ENCODE measurements around the gene HMX2.

The HMX2 gene, protein sequence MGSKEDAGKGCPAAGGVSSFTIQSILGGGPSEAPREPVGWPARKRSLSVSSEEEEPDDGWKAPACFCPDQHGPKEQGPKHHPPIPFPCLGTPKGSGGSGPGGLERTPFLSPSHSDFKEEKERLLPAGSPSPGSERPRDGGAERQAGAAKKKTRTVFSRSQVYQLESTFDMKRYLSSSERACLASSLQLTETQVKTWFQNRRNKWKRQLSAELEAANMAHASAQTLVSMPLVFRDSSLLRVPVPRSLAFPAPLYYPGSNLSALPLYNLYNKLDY

DNA sequence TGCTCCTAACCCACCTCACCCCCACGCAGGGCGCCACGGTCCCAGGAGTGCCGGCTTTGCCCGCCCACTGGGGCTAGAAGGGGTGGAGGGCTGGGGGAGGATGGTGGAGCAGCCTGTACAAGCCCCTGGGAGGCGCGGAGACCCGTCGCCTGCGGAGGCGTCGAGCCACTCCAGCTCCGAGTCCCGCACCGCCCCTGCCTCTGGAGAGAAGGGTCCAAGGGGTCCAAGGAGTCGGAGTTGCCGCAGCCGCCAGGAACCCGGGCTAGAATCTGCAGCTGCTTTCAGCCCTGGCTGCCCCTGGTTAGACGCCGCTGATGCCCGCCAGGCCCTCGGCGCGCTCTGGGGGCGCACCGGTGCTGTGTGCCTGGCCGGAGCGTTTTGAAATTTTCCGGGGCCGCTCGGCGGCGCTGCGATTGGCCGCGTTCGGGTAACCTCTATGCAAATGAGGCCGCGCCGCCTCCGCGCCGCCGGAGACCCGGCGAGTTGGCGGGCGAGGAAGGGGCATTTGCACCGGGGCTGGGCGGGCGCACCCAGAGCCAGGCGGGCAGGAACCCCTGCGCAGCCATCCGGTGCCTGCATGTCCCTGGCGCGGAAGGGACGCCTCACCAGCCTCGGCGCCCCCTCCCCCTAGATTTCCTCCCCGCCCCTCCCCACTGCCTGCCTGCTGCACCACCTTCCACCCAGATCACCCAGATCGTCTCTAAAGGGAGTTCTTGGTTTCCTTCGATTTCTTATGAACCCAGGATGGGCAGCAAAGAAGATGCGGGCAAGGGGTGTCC, at the start of gene HMX2:
HMX2 (plus strand) TSS at position 502 of the 779 bp plus-strand sequence; CDS start at position 745, 243 bp downstream.
- FAIRE-seq (no peak), DNase-seq (ENCODE audit: insufficient read length, low spot score) (no peak)

DNA sequence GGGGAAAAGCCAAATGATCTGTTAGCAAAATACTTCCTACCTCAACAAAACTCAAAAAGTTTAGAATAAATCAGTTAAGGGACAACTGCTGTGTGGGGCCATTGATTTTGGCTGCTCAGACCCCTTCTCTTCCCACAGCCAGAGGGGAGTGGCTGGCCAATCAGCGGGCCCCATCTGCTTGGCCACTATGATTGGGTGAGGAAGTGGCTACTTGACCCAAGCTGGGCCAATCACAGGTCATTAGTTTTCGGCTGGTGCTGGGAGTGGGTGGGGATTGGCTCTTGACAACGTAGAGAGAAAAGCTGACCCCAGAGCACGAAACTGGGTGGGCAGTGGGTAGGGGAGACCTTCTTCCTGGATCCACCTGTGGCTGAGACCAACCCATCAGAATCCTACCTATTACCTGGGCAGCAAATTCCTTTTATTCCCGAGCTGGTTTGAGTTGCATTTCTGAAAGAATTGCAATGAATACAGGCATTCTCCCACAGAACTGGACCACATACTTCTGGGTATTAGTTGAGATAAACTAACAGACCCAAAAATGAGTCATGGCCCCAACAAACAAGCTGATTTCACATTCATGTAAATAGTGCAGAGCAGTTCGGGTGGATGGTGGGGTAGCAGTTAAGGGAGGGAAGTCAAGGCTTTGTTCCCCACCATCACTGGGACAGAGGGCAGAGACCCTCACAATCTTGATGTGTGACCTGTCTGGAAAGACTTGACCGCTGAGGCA, 47.7 kb upstream of the HMX2 start:
- FAIRE-seq (no peak), DNase-seq (ENCODE audit: insufficient read length, low spot score) (no peak)

- DNase-seq (ENCODE audit: insufficient read length, low spot score) (no peak), FAIRE-seq (no peak)
Observed at GRCh38 chr10:123101872-123102271, 46.1 kb upstream of the HMX2 start.

GRCh38 chr10:123102673-123103072, 45.3 kb upstream of the HMX2 start:
- FAIRE-seq (no peak), DNase-seq (ENCODE audit: insufficient read length, low spot score) (no peak)

DNA sequence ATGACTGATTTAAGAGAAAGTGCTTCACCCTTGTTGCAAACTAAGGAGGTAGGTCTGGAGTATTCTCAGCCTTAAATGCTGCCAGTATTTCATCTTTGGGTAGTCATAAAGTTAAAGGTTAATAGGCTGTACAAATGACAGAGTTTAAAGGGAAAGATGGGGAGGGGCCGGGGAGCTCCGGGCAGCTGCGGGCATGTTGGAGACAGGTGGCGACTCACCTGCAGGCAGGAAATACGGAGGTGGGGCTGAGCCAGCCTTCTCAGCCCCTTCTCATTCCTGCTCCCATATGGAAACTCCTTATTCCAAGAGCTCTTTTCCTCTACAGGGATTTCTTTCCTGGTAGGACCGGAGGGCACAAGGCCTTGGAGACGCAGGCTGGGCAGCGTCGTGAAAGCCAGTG, 44.0 kb upstream of the HMX2 start:
- no peak for FAIRE-seq
- DNase-seq (ENCODE audit: insufficient read length, low spot score) = no peak

DNA sequence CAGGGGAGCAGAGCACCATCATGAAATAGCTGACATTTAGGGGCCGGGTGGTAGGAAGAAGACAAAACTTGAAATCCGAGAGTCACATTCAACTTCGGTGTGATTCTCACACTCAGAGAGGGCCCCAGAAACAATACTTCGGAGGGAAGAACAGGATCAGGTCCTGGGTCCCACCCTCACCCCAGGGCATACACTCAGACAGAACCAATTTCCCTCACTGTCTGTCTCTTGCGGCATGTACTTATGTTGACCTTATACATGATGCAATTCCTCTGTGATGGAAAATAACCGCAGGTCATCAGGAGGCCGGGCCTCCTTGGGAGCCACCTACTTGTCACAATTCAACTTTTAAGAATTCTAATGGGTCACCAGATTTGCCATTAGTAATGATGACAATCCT, 38.5 kb upstream of the HMX2 start:
- FAIRE-seq = no peak
- no peak for DNase-seq (ENCODE audit: insufficient read length, low spot score)

DNA sequence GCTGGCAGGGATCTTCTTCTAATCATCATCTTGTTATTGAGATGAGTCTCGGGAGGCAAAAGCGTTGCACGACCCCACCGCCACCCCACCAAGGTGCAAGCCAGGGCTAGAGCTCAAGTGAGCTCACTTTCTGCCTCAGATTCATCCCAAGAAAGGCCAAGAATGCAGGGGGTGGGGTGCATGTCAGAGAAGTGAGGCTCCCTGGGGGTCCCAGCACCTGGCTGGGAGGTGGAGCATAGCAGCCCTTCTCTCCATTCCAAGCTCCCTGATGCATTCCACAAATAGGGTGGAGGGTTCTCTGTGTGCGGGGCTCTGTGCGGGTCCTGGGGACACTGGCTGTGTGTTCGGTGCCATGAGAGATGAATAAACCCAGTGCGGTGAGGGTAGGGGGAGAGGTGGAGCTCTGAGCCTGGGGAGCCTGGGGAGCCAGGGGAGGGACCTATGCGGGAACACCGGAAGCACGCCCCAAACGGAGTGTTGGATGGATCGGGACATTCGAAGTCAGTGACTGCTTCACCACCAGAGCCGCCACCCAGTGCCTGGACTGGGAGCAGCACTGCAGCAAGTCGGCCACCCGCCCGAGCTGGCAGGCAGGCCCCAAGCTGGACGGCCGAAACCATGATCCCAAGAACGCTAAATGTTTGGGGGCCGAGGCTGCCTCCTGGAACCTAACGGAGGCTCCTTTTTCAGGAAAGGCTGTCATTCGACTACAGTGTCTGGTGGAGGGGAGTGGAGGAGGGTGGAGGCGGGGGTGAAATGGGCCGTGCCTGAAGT, 30.1 kb upstream of the HMX2 start:
- FAIRE-seq (no peak), DNase-seq (ENCODE audit: insufficient read length, low spot score) (no peak)

DNA sequence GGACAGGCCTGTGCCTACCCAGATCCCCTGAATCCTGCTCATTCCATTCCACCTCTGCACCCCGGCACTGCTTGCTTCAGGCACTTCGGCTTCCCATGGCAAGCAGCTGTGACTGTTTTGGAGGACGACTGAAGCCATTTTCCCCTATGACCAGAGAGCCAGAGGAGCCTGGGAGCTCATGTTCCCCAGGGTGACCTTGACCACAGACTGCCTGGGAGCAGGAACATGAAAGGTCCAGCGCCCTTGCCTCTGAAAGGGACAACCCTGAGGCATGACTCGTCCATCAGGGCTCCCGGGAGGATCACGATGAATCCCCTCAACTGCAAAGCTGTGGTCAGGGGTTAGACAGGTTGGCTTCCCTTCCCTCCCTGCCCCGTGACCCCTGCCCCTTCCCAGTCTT, 28.9 kb upstream of the HMX2 start:
- DNase-seq (ENCODE audit: insufficient read length, low spot score) = no peak

DNA sequence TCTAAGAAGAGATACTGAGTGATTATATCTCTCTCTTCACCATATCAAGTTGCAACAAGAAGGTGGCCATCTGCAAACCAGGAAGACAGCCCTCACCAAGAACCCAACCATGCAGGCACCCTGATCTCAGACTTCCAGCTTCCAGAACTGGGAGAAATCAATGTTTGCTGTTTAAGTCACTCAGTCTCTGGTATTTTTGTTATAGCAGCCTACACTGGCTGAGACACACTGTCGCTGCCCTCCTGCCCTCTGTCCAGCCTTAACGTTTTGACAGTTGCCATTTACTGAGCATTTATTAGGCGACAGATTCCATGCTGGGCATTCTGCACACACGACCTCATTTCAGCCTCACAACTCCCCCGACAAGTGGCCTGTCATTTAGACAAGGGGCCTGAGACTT, 21.7 kb upstream of the HMX2 start:
- no peak for FAIRE-seq
- no peak for DNase-seq (ENCODE audit: insufficient read length, low spot score)

More for the DNA sequence above, 28.9 kb upstream of the HMX2 start:
- FAIRE-seq = no peak

DNA sequence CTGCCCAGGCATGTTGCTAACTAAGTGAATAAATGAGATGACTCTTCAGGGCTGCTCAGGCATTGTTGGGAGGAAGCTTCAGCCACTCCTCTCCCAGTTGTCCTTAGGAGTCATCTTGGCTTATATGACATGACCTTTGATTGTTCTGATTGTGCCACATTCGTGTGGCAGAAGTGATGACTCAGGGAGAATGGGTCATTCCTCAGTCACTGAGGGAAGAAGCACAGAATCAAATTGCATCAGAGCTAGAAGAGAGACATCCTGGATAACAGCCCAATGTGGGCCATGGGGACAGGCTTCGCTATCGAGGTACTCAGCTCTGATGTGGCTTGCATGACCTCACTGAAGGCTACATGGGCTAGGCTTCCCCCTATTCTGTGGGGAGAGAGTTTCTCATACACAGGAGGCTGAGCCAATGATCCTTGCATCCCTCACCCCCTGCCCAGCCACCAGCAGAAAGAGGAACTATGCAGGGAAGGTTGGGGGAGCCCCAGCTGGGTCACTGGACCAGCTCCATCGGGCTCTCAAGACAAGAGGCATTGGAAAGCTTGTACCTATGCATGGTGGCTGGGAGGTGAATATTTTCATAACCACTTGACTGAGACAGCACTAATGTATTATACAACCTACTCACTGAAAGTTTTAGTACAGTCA, 18.2 kb upstream of the HMX2 start:
- DNase-seq (ENCODE audit: insufficient read length, low spot score) = no peak
- no peak for FAIRE-seq

DNA sequence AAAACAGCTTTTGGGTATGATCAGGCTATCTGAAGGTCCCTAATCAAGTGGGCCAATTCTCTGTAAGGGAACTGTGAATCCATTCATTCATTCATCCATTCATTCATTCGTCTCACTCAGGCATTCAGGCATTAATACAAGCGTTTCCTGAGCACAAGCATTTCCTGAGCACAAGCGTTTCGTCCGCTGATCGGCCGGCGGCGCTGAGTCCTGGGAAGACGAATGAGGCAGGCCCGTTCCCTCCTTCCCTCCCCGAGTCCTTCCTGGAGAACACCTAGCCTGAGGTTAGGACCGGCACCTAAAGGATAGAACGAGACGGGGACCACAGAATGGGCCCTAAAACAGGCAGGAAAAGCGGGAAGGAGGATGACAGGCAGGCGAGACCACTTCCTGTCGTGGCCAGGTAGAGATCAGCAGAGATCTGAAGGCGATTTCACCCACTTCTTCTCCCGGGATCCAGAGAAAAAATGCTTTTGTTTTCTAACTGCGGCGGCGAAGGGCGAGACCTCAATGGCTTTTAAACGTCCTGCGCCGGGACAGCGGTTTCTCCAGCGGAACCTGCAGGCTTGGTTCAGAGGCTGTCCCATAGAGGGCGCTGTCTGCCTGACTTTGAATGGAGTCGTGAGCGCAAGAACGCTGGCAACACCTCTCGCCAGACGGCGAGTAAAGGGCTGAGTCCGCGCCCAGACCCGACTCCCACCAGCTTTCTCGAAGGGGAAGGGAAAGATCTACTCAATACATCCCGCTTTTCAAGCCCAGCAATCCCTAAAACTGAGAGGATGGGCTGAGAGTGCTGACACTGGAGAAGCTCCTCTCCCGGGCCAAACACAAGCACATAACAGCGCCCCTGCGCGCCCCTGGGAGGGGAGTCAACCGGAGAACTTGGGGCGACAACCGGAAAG, 15.1 kb upstream of the HMX2 start:
- DNase-seq (ENCODE audit: insufficient read length, low spot score) = peak; percentile 94
- peak; percentile 98 for FAIRE-seq

- no peak for DNase-seq (ENCODE audit: insufficient read length, low spot score)
- FAIRE-seq = no peak
Observed at GRCh38 chr10:123133541-123134342, 14.2 kb upstream of the HMX2 start.

GRCh38 chr10:123134343-123134914, 13.5 kb upstream of the HMX2 start:
- no peak for DNase-seq (ENCODE audit: insufficient read length, low spot score)
- no peak for FAIRE-seq

DNA sequence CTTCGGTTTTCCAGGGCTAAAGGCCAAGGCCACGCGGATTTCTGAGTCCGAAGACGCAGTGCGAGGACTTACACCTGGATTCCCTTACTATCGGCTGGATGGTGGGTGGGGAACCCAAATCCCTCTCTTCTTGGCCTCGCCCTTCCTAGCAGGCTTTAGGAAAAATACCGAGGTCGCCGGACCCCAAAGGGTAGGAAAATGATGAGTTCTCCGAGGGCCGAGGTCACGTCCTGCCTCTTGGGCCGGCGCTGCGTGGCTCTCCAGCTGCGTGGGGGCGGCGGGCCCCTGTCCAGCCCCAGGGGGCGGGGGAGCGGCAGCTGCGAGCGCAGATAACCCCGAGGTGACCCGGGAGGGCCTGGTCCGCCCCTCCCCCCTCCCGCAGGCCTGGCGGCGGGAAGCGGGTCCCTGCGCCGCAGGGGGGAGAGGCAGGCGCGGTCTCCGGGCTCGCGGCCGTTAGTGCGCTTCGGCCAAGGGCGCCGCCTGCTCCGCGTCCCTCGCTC, 13.0 kb upstream of the HMX2 start:
- no peak for DNase-seq (ENCODE audit: insufficient read length, low spot score)
- FAIRE-seq = no peak

- no peak for DNase-seq (ENCODE audit: insufficient read length, low spot score)
- FAIRE-seq = peak; percentile 18
Observed at GRCh38 chr10:123135415-123136141, 12.4 kb upstream of the HMX2 start, which contains the start of gene HMX3. Gene HMX3 (plus strand): TSS chr10:123135970. CDS start chr10:123136051, 81 bp downstream.

DNA sequence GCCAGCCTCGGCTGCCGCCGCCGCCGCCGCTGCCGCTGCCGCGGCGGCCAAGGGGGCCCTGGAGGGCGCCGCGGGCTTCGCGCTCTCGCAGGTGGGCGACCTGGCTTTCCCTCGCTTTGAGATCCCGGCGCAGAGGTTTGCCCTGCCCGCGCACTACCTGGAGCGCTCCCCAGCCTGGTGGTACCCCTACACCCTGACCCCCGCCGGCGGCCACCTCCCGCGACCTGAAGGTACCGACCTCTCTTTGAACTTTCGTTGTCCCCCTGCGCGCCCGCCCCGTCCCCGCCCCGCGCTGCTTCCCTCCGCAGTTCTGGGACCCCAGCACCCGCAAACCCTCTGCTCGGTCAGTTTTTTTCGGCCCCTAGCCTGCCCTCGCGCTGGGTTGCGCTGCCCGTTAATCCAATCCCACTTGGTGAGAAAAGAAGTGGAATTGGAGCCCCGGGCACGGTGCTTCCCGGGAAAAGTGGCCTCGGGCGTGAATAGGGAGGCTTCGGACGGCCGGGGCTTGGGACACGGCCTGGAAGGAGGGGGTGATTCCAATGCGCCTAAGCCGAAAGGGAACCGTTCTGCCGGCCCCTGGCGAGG, 11.6 kb upstream of the HMX2 start:
- no peak for FAIRE-seq
- no peak for DNase-seq (ENCODE audit: insufficient read length, low spot score)

All from GM19239 (cell line).